Peyer's patch (tissue), 4 donors: ENCODE data around the gene RUSC1.

ENCODE experiments used
- CTCF ChIP-seq, 6 experiments: fragments of 450-650 bp in 4 of 6; fragments of 200-600 bp in 2 of 6; sonication (generic) in 1 of 6; IDR thresholded peaks; one replicate each; pipeline ENCODE4 v1.5.1; 2017 to 2019; ENCODE audit warnings: antibody characterized with exemption in 6 of 6, mild to moderate bottlenecking in 3 of 6, moderate library complexity in 1 of 6
- POLR2A ChIP-seq, 2 donors: fragments of 450-650 bp; IDR thresholded peaks; one replicate each; pipeline ENCODE4 v1.5.1; 2017; ENCODE audit warnings: antibody characterized with exemption in 2 of 2, mild to moderate bottlenecking in 2 of 2, moderate library complexity in 2 of 2

- no peak for TF ChIP-seq POLR2A (IDR thresholded peaks at IDR 0.05)
- TF ChIP-seq CTCF (IDR thresholded peaks at IDR 0.05), result no peak
These were observed 25.3 kb upstream of the RUSC1 start for GRCh38 chr1:155295183-155295941.
